ENCODE measurements around the gene ARHGEF5. TPM values are rescaled to one million over a fixed set of nuclear protein-coding genes. Genes with fewer than 3 reads are reported as not detected.

The ARHGEF5 gene
- polyA plus RNA-seq, 1 donor (not counting 4 experiments of a cell fraction or from before 2014, with no cell fraction given): 24.2 TPM

GRCh38 chr7:144428431-144428830 is 73.2 kb downstream of the ARHGEF5 start:
- H3K4me2 ChIP-seq (ENCODE audit: control insufficient read depth, extremely low read depth, insufficient read depth, low read depth, low read length): no peak overlapping the region
- H3K9me3 ChIP-seq (ENCODE audit: control insufficient read depth, low read depth, low read length): no peaks in the 10 kb centered on the region
- no peak overlapping the region for H3K27ac ChIP-seq (ENCODE audit: control insufficient read depth, insufficient read depth, low read length)
- no peaks in the 10 kb centered on the region for H3K27me3 ChIP-seq (ENCODE audit: control insufficient read depth, extremely low read depth, insufficient read depth, low read length)
- H3K9ac ChIP-seq (ENCODE audit: control insufficient read depth, extremely low read depth, insufficient read depth, low read length): no peak overlapping the region
- no peaks in the 10 kb centered on the region for H3K79me2 ChIP-seq (ENCODE audit: control insufficient read depth, insufficient read depth, low read length)
- H3K4me3 ChIP-seq (ENCODE audit: control insufficient read depth in 2 of 3, extremely low read depth in 1 of 3, insufficient read depth in 2 of 3, low read depth in 1 of 3, low read length in 3 of 3): no peak overlapping the region
- no peak for DNase-seq (ENCODE audit: low read depth, low spot score)
- H3K4me1 ChIP-seq (ENCODE audit: control insufficient read depth, extremely low read depth, insufficient read depth, low read length): no peaks in the 10 kb centered on the region
- dilution Hi-C loops (cut with MboI; ENCODE audit: extremely low pct_ligation_motif_present, low sequenced_read_pairs): no loop called here
- no peak for FAIRE-seq
- H4K20me1 ChIP-seq (ENCODE audit: control insufficient read depth, extremely low read depth, insufficient read depth, low read length): no peaks in the 10 kb centered on the region
- no peaks in the 10 kb centered on the region for H3K9me1 ChIP-seq (ENCODE audit: control insufficient read depth, extremely low read depth, insufficient read depth, low read length)
- H2AFZ ChIP-seq (ENCODE audit: control insufficient read depth, low read length): no peak overlapping the region
- no peaks in the 10 kb centered on the region for H3K36me3 ChIP-seq (ENCODE audit: control insufficient read depth in 2 of 2, extremely low read depth in 1 of 2, insufficient read depth in 2 of 2, low read length in 2 of 2)
- TF ChIP-seq, protein P1, sequence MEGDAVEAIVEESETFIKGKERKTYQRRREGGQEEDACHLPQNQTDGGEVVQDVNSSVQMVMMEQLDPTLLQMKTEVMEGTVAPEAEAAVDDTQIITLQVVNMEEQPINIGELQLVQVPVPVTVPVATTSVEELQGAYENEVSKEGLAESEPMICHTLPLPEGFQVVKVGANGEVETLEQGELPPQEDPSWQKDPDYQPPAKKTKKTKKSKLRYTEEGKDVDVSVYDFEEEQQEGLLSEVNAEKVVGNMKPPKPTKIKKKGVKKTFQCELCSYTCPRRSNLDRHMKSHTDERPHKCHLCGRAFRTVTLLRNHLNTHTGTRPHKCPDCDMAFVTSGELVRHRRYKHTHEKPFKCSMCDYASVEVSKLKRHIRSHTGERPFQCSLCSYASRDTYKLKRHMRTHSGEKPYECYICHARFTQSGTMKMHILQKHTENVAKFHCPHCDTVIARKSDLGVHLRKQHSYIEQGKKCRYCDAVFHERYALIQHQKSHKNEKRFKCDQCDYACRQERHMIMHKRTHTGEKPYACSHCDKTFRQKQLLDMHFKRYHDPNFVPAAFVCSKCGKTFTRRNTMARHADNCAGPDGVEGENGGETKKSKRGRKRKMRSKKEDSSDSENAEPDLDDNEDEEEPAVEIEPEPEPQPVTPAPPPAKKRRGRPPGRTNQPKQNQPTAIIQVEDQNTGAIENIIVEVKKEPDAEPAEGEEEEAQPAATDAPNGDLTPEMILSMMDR (optimal IDR thresholded peaks at IDR 0.05 in 1 of 3, IDR thresholded peaks at IDR 0.05 in 1 of 3, conservative IDR thresholded peaks at IDR 0.05 in 1 of 3; ENCODE audit: extremely low read depth in 1 of 3, insufficient read depth in 2 of 3, low read length in 3 of 3): no peak

Other genes starting within 250 kb of the ARHGEF5 start
- not detected in 3 replicates for gene OR2A2, start 245.8 kb upstream of the ARHGEF5 start, polyA plus RNA-seq
- gene OR2A14, start 232.2 kb upstream of the ARHGEF5 start, polyA plus RNA-seq: not detected in 3 replicates
- 3.0 to 6.6 TPM (median 5.9 TPM) in 3 replicates for gene CTAGE4, start 171.9 kb upstream of the ARHGEF5 start, polyA plus RNA-seq
- gene ARHGEF35, start 159.6 kb upstream of the ARHGEF5 start, polyA plus RNA-seq: 5.2 to 12.2 TPM (median 9.6 TPM) in 3 replicates
- not detected in 3 replicates for gene OR2A42, start 115.8 kb upstream of the ARHGEF5 start, polyA plus RNA-seq
- gene OR2A7, start 90.6 kb upstream of the ARHGEF5 start, polyA plus RNA-seq: 3.6 to 5.5 TPM (median 5.5 TPM) in 3 replicates
- 0.50 to 0.88 TPM (median 0.52 TPM) in 3 replicates for gene CTAGE8, start 86.1 kb upstream of the ARHGEF5 start, polyA plus RNA-seq
- not detected in 3 replicates for gene OR2A1, start 43.0 kb upstream of the ARHGEF5 start, polyA plus RNA-seq
- not detected in 3 replicates for gene NOBOX, start 48.3 kb downstream of the ARHGEF5 start, polyA plus RNA-seq

Measured in keratinocyte (primary cell).